SJCRH30 (cell line): Measurements from ENCODE around the gene MEGF6. TPM values are rescaled to one million over a fixed set of nuclear protein-coding genes. Genes with fewer than 3 reads are reported as not detected.

ENCODE experiments used
- DNase-seq, 2 experiments: peaks; one replicate each; pipeline ENCODE4 v3.0.0-alpha.2; 2015 to 2020
- H3K27ac ChIP-seq: fragments of 250-450 bp; sonication (Bioruptor Pico); 2 replicates; pipeline ENCODE4 v1.5.1; 2020; ENCODE audit warnings: mild to moderate bottlenecking, moderate library complexity
- H3K27me3 ChIP-seq: fragments of 250-450 bp; sonication (Bioruptor Pico); 2 replicates; pipeline ENCODE4 v1.5.1; 2020; ENCODE audit warnings: mild to moderate bottlenecking, moderate library complexity
- H3K36me3 ChIP-seq: fragments of 250-450 bp; sonication (Bioruptor Pico); 2 replicates; pipeline ENCODE4 v1.5.1; 2020; ENCODE audit warnings: mild to moderate bottlenecking, moderate library complexity
- H3K4me1 ChIP-seq: fragments of 250-450 bp; sonication (Bioruptor Pico); 2 replicates; pipeline ENCODE4 v1.5.1; 2020; ENCODE audit warnings: mild to moderate bottlenecking, moderate library complexity
- H3K4me3 ChIP-seq: fragments of 250-450 bp; sonication (Bioruptor Pico); 2 replicates; pipeline ENCODE4 v1.5.1; 2020; ENCODE audit warnings: mild to moderate bottlenecking, moderate library complexity
- H3K9me3 ChIP-seq: fragments of 250-450 bp; sonication (Bioruptor Pico); replicated peaks from 2 replicates; pipeline ENCODE4 v1.5.1; 2020; ENCODE audit warnings: mild to moderate bottlenecking, moderate library complexity
- total RNA-seq: library from RNA; depleted of rRNA; stranded (reverse); fragments of >200 nt; shearing (Covaris generic); gene quantifications from 2 replicates; pipeline ENCODE4 v1.2.3, GENCODE V29; 2014

The MEGF6 gene
- total RNA-seq, 1 experiment from 2014 or later, result not detected

DNA sequence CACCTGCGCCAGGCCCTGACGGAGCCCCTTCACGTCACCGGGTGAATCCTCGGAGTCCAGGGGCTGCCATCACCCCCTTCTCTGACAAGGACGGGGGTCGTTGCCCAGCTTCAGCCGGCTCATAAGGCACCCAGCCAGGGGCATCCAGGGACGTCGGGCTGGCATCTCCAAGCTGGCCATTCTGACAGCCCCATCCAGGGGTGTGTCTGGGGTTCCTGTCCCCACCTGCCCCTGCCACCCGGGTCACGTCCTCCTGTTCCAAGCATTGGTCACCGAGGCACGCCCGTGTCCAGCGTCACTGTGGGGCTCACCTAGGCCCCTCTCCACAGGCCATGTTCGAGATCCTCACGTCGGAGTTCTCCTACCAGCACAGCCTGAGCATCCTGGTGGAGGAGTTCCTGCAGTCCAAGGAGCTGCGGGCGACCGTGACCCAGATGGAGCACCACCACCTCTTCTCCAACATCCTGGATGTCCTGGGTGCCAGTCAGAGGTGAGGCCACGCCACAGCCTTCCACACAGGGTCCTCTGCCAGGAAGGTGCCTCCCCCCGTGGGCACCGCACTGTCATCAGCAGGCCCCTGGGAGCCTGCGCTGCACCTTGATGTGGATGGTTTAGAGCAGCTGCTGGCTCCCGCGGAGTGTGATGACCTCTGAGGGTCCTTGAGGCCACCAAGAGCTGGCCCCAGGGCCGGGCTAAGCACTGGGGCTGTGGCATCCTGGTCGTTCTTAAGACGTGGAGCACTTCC is 142.0 kb downstream of the MEGF6 start:
- no peak for DNase-seq
- no peaks in the 10 kb centered on the region for H3K36me3 ChIP-seq
- peaks cover 22% of the 10 kb centered on the region for H3K4me1 ChIP-seq

DNA sequence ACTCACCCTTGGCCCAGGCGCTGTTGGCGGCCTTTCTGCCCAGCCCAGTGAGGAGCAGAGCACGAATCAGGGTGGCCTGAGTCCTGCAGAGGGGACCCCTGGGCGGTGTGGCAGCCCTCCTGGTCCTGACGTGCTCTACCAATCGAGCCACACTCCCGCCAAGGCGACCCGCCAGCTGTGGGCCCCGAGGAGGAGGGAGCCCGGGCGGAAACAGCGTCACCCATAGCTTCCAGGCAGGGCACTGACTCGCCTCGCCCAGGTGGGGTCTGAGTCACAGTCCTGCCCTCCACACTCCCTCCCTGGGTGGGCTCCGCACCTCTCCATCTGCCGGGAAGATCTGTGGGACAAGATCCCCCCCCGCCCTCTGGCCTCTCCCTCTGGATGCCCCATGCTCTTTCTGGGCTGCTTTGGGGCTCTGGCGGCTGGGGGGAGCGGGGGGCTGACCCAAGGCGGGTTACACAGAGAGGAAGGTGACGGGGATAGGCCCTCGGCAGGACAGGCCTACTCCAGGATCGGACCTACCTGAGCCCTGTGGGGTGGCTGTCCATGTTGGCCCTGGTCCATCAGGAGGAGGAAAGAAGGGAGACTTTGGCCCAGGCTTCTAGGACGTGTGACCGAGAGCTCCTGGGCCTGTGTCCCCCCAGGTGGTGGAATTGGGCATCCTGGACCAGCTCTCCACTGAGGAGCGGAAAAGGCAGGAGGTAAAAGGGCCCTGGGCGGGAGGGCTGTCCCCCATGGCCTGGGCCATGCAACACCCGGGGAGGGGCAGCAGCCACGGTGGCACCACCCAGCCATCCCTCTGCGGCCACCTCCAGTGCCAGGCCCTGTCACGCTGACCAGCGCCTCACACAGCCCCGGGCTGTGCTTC is 142.8 kb downstream of the MEGF6 start:
- no peak overlapping the region for H3K4me3 ChIP-seq
- H3K4me1 ChIP-seq, result peaks cover 17% of the 10 kb centered on the region
- no peak for DNase-seq
- H3K36me3 ChIP-seq, result no peaks in the 10 kb centered on the region
- no peaks in the 10 kb centered on the region for H3K9me3 ChIP-seq
- peaks cover 29% of the 10 kb centered on the region for H3K27me3 ChIP-seq
- no peak overlapping the region for H3K27ac ChIP-seq

More for the DNA sequence above, 142.0 kb downstream of the MEGF6 start:
- Histone ChIP-seq H3K9me3 (no peaks in the 10 kb centered on the region), H3K27ac (no peak overlapping the region), H3K27me3 (peaks cover 22% of the 10 kb centered on the region; the same call in 1 of the 2 replicates), H3K4me3 (no peak overlapping the region)

GRCh38 chr1:3467096-3468036 is 143.9 kb downstream of the MEGF6 start:
- Histone ChIP-seq H3K4me1 (peaks cover 11% of the 10 kb centered on the region), H3K4me3 (no peak overlapping the region), H3K27me3 (peaks cover 34% of the 10 kb centered on the region), H3K9me3 (no peaks in the 10 kb centered on the region), H3K27ac (no peak overlapping the region), H3K36me3 (no peaks in the 10 kb centered on the region)
- no peak for DNase-seq

DNA sequence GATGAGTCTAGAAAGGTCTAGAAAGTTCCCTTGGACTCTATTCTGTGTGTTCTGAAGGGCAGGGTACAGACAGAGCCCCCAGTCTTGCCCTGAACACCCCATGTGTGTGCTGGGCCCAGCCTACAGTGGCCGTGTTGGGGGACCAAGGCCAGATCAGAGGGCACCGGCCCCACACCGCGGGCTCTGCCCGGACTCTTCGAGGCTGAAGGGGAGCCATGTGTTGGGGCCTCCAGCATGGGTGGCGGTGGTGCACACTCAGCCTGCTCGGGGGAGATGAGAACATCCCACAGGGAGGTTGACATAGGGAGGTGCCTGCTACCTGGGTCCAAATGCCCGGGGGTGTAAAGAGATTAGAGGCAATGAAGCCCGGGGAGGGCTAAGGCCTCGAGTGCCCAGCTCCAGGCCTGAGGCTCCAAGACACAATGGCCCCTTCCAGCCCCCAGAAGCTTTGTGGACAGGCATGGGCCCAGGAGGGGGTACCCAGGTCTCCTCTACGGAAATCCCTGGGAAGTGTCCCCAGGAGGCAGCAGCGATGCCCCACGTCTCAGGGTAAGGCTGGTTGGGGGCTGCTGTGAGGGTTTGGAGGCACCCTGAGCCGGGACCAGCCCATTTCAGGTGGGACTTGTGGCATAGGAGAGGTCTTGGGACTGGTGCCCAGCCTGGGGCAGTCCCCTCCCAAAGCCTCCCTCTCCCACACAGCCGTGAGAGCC is 144.8 kb downstream of the MEGF6 start:
- Histone ChIP-seq H3K4me3 (no peak overlapping the region), H3K9me3 (no peaks in the 10 kb centered on the region), H3K27me3 (peaks cover 34% of the 10 kb centered on the region), H3K27ac (no peak overlapping the region), H3K36me3 (no peaks in the 10 kb centered on the region), H3K4me1 (peaks cover 6% of the 10 kb centered on the region)
- DNase-seq, result no peak

- Histone ChIP-seq H3K4me3 (no peak overlapping the region), H3K27ac (no peak overlapping the region), H3K27me3 (peaks cover 39% of the 10 kb centered on the region), H3K36me3 (no peaks in the 10 kb centered on the region), H3K9me3 (no peaks in the 10 kb centered on the region), H3K4me1 (peaks cover under 1% of the 10 kb centered on the region; the same call in 1 of the 2 replicates)
- DNase-seq, result no peak
These were observed 145.4 kb downstream of the MEGF6 start for GRCh38 chr1:3465935-3466321.

DNA sequence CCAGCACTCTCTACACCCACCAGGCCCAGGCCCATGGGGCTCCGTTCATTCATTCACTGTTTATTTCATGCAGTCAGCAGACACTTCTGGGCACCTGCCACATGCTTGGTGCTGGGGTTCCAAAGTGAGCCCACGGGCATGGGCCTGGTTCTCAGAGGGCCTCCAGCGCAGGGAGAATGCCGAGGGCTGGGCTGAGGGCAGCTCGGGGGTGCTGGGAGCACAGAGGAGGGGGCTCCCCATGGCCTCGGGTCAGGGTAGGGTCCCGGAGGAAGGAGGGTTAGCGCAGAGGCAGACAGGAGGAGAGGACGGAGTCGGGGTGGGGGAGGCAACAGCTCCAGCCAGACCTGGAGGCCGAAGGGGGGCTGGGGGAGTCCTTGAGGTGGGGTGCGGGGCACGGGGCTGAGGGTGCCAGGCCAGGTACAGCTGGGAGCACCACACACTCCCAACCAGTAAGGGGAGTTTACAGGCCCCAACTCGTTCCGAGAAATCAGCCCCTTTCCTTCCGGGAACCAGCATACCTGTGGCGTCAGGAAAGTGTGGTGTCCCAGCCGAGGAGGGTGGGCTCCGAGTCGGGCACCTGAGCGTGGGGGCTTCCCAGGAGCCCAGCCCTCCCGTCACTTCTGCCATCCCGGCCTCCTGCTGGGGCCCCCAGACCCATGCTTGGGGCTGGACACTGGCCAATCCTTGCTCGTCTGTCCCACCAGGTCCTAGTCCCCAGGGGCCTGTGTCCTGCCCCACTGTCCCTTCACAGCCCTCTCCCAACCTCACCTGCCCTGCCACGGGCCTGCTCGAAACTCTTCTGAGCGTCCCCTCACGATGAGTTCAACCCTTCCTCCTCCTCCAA is 146.0 kb downstream of the MEGF6 start:
- peaks cover 43% of the 10 kb centered on the region for H3K27me3 ChIP-seq
- no peak for DNase-seq
- no peak overlapping the region for H3K27ac ChIP-seq
- H3K4me3 ChIP-seq, result no peak overlapping the region
- H3K4me1 ChIP-seq, result no peaks in the 10 kb centered on the region
- no peaks in the 10 kb centered on the region for H3K36me3 ChIP-seq
- H3K9me3 ChIP-seq, result no peaks in the 10 kb centered on the region

GRCh38 chr1:3464649-3465025 is 146.7 kb downstream of the MEGF6 start:
- Histone ChIP-seq H3K27ac (no peak overlapping the region), H3K9me3 (no peaks in the 10 kb centered on the region), H3K36me3 (no peaks in the 10 kb centered on the region), H3K4me1 (no peaks in the 10 kb centered on the region), H3K27me3 (peaks cover 50% of the 10 kb centered on the region), H3K4me3 (no peak overlapping the region)
- no peak for DNase-seq

GRCh38 chr1:3463891-3464648 is 147.2 kb downstream of the MEGF6 start:
- Histone ChIP-seq H3K36me3 (no peaks in the 10 kb centered on the region), H3K4me1 (no peaks in the 10 kb centered on the region), H3K27me3 (peaks cover 54% of the 10 kb centered on the region), H3K9me3 (no peaks in the 10 kb centered on the region), H3K4me3 (no peak overlapping the region), H3K27ac (no peak overlapping the region)
- DNase-seq, result no peak

- no peaks in the 10 kb centered on the region for H3K9me3 ChIP-seq
- peaks cover 4% of the 10 kb centered on the region; the same call in 1 of the 2 replicates for H3K4me1 ChIP-seq
- no peak overlapping the region for H3K4me3 ChIP-seq
- no peaks in the 10 kb centered on the region for H3K36me3 ChIP-seq
- H3K27ac ChIP-seq, result no peak overlapping the region
- H3K27me3 ChIP-seq, result peaks cover 56% of the 10 kb centered on the region
- DNase-seq, result no peak
These were observed 147.9 kb downstream of the MEGF6 start for GRCh38 chr1:3463408-3463863.

- Histone ChIP-seq H3K4me3 (no peak overlapping the region), H3K9me3 (no peaks in the 10 kb centered on the region), H3K27me3 (peaks cover 53% of the 10 kb centered on the region), H3K36me3 (no peaks in the 10 kb centered on the region), H3K4me1 (peaks cover 8% of the 10 kb centered on the region), H3K27ac (no peak overlapping the region)
- no peak for DNase-seq
These were observed 148.3 kb downstream of the MEGF6 start for GRCh38 chr1:3463013-3463385.

GRCh38 chr1:3462356-3463012 is 148.8 kb downstream of the MEGF6 start:
- H3K36me3 ChIP-seq, result no peaks in the 10 kb centered on the region
- H3K27ac ChIP-seq, result no peak overlapping the region
- no peak overlapping the region for H3K4me3 ChIP-seq
- H3K27me3 ChIP-seq, result peaks cover 48% of the 10 kb centered on the region
- H3K4me1 ChIP-seq, result peaks cover 13% of the 10 kb centered on the region
- no peaks in the 10 kb centered on the region for H3K9me3 ChIP-seq
- no peak for DNase-seq

GRCh38 chr1:3461934-3462275 is 149.4 kb downstream of the MEGF6 start:
- Histone ChIP-seq H3K27ac (no peak overlapping the region), H3K9me3 (no peaks in the 10 kb centered on the region), H3K4me3 (no peak overlapping the region), H3K27me3 (peaks cover 43% of the 10 kb centered on the region), H3K36me3 (no peaks in the 10 kb centered on the region), H3K4me1 (peaks cover 13% of the 10 kb centered on the region)
- no peak for DNase-seq
